ENCODE measurements around the gene ABCF2.

The ABCF2 gene

GRCh38 chr7:151174246-151175046 is 52.6 kb downstream of the ABCF2 start:
- no peak for DNase-seq (ENCODE audit: low read depth)

- DNase-seq (ENCODE audit: low read depth): no peak
Measured at GRCh38 chr7:151173386-151174245, 53.4 kb downstream of the ABCF2 start.

GRCh38 chr7:151172273-151173141 is 54.5 kb downstream of the ABCF2 start:
- no peak for DNase-seq (ENCODE audit: low read depth)

GRCh38 chr7:151168787-151169162 is 58.2 kb downstream of the ABCF2 start:
- DNase-seq (ENCODE audit: low read depth): no peak

GRCh38 chr7:151168003-151168786 is 58.8 kb downstream of the ABCF2 start:
- no peak for DNase-seq (ENCODE audit: low read depth)

GRCh38 chr7:151167197-151167961 is 59.6 kb downstream of the ABCF2 start, which contains the start of gene GBX1:
Gene GBX1 (minus strand): TSS chr7:151167694. CDS start chr7:151167548, 146 bp downstream.
- DNase-seq (ENCODE audit: low read depth): no peak

GRCh38 chr7:151166629-151167196 is 60.3 kb downstream of the ABCF2 start:
- no peak for DNase-seq (ENCODE audit: low read depth)
